Putamen (tissue), 1 donor: Measurements from ENCODE around the gene CHD3.
A peak's percentile ranks its signal among the peaks of the same experiment; 100 is the strongest.
"Not testable (repeated sequence)": the region's sequence is repeated elsewhere in the genome, so short reads cannot be mapped to it uniquely, and the experiment has no call there.

Source experiments
- DNase-seq: peaks from one replicate; pipeline ENCODE4 v3.0.0-alpha.2; 2016; ENCODE audit warnings: low spot score

The CHD3 gene

DNA sequence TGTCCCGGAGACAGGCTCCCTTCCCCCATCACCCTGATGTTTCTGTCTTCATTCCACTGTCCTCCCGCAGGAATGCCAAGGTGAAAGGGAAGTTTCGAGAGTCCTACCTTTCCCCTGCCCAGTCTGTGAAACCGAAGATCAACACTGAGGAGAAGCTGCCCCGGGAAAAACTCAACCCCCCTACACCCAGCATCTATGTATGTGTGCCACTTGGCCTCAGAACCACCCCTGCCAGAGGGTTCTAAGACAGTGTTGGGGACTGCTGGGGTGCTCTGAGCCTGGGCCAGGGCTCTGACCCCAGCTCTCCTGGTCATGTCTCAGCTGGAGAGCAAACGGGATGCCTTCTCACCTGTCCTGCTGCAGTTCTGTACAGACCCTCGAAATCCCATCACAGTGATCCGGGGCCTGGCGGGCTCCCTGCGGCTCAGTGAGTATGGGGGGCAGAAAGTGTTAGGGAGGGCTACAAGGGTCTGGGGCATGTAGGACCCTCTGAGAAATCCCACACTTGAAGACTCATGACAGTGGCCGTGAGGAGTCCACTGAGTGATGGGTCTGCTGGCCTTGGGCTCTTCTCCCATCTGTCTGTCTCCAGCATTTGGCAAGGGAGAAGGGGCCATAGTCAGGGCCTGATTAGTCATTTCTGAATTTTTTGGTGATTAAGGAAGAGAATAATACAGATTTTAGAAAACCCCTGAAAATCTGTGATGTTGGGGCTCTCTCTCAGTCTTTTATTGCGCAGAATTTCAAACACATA, 38.7 kb upstream of the CHD3 start:
- no peak for DNase-seq

DNA sequence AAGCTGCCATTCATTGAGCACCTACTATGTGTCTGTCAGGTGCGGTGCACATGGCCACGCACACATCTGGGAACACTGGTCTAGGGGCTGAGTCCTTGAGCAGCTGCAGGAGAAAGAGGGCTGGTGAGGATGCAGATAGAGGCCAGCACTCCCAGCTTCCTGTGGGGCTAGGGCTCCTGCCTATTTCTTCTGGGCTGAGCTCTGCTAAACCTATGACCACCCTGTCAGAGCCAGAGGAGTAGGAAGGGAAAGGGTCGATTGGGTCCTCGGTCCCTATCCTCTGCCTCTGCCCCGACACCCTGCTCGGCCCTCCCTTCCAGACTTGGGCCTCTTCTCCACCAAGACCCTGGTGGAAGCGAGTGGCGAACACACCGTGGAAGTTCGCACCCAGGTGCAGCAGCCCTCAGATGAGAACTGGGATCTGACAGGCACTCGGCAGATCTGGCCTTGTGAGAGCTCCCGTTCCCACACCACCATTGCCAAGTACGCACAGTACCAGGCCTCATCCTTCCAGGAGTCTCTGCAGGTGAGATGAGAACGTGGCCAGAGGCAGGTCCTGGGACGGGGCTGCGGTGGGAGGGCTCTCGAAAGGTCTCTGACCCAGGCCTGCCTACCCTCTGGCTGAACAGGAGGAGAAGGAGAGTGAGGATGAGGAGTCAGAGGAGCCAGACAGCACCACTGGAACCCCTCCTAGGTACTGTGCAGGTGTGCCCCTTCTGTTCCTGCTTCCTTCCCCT, 37.7 kb upstream of the CHD3 start:
- DNase-seq: no peak

DNA sequence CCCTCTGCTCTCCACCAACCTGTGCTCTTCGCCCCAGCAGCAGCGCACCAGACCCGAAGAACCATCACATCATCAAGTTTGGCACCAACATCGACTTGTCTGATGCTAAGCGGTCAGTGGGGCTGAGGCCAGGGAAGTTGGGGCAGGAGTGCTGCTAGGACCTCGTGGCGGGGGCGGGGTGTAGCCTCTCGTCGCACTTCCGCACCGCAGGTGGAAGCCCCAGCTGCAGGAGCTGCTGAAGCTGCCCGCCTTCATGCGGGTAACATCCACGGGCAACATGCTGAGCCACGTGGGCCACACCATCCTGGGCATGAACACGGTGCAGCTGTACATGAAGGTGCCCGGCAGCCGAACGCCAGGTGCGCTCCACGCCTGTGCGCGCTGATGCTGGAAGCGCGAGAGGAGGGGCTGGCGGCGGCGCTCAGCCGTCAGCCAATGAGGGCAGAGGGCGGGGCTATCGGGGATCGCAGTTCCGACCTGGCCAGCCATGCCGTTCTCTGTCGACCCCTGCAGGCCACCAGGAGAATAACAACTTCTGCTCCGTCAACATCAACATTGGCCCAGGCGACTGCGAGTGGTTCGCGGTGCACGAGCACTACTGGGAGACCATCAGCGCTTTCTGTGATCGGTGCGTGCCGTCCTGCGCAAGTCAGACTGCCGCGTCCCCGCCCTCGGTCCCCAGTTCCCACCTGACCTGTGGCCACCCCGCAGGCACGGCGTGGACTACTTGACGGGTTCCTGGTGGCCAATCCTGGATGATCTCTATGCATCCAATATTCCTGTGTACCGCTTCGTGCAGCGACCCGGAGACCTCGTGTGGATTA, 36.9 kb upstream of the CHD3 start:
- DNase-seq: peak; percentile 87

DNA sequence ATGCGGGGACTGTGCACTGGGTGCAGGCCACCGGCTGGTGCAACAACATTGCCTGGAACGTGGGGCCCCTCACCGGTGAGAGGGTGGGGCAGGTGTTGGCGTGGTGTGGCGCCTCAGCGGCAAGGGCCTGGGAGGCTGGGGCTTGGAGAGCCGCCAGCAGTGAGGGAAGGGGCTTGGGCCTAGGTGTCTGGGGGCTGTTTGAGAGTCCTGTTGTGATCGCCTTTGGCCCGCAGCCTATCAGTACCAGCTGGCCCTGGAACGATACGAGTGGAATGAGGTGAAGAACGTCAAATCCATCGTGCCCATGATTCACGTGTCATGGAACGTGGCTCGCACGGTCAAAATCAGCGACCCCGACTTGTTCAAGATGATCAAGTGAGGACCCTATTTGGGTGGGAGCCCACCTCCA, 36.3 kb upstream of the CHD3 start:
- DNase-seq: no peak

DNA sequence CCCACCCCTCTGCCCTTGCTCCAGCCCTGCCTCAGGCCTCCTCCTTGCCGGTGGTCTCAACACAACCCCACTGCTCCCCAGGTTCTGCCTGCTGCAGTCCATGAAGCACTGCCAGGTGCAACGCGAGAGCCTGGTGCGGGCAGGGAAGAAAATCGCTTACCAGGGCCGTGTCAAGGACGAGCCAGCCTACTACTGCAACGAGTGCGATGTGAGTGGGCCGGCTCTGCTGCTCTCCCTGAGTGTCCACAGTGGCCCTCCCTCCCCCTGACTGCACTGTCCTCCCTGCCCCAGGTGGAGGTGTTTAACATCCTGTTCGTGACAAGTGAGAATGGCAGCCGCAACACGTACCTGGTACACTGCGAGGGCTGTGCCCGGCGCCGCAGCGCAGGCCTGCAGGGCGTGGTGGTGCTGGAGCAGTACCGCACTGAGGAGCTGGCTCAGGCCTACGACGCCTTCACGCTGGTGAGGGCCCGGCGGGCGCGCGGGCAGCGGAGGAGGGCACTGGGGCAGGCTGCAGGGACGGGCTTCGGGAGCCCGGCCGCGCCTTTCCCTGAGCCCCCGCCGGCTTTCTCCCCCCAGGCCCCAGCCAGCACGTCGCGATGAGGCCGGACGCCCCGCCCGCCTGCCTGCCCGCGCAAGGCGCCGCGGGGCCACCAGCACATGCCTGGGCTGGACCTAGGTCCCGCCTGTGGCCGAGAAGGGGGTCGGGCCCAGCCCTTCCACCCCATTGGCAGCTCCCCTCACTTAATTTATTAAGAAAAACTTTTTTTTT, 35.5 kb upstream of the CHD3 start:
- DNase-seq: no peak

DNA sequence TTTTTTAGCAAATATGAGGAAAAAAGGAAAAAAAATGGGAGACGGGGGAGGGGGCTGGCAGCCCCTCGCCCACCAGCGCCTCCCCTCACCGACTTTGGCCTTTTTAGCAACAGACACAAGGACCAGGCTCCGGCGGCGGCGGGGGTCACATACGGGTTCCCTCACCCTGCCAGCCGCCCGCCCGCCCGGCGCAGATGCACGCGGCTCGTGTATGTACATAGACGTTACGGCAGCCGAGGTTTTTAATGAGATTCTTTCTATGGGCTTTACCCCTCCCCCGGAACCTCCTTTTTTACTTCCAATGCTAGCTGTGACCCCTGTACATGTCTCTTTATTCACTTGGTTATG, 34.9 kb upstream of the CHD3 start:
- no peak for DNase-seq

DNA sequence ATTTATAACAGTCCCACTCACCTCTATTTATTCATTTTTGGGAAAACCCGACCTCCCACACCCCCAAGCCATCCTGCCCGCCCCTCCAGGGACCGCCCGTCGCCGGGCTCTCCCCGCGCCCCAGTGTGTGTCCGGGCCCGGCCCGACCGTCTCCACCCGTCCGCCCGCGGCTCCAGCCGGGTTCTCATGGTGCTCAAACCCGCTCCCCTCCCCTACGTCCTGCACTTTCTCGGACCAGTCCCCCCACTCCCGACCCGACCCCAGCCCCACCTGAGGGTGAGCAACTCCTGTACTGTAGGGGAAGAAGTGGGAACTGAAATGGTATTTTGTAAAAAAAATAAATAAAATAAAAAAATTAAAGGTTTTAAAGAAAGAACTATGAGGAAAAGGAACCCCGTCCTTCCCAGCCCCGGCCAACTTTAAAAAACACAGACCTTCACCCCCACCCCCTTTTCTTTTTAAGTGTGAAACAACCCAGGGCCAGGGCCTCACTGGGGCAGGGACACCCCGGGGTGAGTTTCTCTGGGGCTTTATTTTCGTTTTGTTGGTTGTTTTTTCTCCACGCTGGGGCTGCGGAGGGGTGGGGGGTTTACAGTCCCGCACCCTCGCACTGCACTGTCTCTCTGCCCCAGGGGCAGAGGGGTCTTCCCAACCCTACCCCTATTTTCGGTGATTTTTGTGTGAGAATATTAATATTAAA, 34.4 kb upstream of the CHD3 start:
- DNase-seq: no peak

DNA sequence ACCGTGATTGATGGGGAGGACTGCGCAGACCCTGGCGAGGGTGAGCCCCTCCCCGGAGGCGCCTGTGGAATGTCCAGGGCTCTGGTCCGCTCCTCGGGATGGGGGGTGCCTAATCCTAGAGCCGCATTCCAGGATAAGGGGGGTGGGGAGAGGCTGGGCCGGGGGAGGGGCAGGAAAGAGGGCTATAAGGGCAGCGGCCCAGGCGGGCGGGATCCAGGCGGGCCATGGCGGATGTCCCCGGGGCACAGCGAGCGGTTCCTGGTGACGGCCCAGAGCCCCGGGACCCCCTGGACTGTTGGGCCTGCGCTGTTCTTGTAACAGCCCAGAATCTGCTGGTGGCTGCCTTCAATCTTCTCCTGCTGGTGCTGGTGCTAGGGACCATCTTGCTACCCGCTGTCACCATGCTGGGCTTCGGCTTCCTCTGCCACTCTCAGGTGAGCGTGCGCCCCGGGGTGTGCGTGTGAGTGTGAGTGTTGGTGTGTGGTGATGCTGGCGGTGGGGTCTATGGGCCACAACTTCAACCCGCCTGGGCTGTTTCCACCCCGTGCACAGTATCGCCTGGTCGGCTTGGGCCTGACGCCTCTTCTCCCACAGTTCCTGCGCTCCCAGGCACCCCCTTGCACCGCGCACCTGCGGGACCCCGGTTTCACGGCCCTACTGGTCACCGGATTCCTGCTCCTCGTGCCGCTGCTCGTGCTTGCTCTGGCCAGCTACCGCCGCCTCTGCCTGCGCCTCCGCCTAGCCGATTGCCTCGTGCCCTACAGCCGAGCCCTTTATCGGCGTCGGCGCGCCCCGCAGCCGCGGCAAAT, 33.5 kb upstream of the CHD3 start, which contains the start of gene TMEM88:
Gene TMEM88 (plus strand): TSS at position 216 of the 809 bp plus-strand sequence. CDS start 9 bp downstream, at position 225.
- no peak for DNase-seq

DNA sequence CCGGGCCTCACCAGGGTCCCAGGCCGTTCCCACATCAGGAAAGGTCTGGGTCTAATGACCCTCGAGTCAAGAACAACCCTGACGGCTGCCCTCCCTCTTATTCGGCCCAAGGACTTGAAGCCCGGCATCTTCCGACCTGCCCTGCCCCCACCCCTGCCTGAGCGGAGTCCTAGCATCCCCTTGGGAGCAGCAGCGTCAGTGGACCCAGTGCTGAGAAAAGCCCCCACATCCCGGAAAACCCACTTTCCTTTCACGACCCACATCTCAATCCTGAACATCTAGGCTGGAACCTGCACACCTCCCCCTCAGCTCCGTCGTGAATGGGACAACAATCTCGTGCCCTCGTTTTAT, 33.0 kb upstream of the CHD3 start:
- no peak for DNase-seq

DNA sequence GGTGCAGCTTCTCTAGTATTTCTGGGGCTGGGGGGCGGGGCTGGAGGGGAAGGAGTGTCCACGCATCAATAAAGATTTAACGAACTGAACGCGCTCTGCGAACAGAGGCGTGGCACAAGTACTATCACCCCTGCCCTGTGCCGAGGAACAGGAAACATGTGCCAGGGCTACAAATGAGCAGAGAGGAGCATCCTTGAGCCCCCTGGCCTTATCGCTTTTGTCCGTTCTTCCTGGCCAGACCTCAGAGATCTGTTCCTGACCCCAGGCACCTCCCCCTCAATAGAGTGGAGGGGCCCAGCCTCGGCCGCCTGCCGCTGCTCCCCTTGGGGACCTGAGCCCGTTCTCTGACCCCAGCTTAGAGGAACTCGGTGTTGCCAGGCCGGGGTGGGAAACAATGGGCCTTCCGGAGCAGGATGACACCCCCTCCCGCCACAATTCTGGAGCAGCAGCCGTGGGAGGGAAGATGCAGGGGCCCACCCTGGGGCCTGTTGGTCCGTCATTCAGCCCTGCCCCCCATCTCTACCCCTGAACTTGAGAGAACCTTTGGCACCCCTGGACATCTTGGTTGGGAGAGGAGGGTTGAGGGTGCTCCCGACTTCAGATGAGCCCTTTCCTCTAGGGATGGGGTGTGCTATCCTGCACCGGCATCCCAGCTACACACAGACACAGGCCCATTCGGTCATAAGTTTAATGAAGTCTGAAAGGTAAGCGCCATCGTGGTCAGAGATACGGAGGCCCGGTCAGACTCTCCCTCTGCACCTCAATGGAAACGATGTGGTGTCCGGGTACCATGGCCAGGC, 32.4 kb upstream of the CHD3 start:
- no peak for DNase-seq

DNA sequence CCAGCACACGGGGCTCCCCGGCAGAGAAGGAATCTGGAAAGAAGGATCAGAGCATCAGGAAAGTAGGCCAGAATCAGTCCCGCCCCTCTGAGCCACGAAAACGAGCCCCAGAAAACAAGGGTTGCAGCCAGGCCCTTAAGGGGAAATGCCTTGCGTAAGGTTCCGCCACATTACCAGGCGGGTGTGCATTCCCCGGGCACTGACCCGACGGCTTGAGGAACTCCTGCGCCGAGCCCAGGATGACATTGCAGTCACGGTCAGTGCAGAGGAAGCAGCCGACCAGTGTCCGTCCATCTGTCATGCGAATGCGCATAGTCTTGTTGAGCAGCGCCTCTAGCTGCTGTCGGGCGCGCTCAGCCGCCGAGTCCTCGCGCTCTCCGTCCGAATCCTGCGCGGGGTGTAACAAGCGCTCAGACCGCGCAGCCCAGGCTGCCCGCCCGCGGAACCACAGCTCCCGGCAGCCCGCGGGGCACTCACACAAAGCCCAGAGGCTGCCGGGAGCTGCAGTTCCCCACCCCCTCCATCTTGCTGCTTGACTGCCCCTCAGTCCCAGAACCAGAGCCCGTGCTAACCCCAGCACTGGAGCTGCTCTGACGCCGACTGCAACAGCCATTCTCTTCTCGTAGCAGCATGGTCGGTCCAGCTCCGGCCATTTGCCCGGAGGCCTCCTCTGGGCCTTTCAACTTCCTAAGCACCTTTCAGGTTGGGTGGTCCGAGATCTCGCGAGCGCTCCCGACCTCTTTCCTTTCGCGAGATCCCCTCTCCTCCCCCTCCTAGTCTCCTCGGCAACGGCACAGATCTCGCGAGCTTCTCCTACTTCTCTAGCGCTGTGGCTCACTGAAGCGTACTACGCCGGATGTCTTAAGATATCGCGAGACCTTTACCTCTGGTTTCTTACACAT, 31.5 kb upstream of the CHD3 start, which contains the start of gene NAA38:
Gene NAA38 (minus strand): TSS at position 749 of the 902 bp plus-strand sequence. CDS start 96 bp downstream, at position 653.
- DNase-seq: peak; percentile 99

DNA sequence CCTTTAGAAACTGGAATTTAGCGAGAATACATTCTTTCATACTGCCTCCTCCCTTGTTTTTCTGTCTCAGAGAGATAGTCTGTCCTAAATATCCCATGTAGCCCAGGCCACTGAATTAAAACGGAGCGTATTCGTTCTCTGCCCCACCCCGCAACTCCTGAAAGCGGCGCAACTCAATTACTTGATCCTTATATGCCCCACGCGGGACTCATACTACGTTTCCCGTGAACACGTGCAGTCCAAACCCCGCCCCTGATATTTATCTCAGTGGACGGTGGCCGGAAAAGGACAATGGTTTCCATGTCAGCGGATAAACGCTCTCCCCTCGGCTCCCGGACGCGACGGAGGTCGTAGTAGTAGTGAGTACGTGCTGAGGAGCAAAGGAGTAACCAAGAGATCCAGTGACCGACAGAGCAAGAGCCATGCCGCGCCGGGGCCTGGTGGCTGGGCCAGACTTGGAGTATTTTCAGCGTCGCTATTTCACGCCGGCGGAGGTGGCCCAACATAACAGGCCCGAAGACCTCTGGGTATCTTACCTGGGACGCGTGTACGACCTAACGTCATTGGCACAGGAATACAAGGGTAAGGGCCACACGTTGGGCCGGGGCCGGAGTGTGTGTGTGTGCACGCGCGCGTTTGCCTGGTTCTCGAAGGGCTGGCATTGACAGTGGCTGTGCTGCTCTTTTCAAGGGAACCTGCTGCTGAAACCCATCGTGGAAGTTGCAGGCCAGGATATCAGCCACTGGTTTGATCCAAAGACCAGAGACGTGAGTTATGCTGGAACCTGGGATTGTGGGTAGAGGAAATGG, 30.7 kb upstream of the CHD3 start, which contains the start of gene CYB5D1:
Gene CYB5D1 (plus strand): TSS at position 291 of the 809 bp plus-strand sequence. CDS start 132 bp downstream, at position 423.
- peak; percentile 94 for DNase-seq

DNA sequence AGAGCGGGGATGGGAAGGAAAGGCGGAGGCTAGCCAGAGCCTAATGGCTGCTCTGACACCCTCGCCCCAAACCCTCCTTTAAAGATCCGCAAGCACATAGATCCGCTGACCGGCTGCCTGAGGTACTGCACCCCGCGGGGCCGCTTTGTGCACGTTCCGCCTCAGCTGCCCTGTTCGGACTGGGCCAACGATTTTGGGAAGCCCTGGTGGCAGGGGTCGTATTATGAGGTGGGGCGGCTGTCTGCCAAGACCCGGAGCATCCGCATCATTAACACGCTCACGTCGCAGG, 30.1 kb upstream of the CHD3 start:
- DNase-seq: no peak

DNA sequence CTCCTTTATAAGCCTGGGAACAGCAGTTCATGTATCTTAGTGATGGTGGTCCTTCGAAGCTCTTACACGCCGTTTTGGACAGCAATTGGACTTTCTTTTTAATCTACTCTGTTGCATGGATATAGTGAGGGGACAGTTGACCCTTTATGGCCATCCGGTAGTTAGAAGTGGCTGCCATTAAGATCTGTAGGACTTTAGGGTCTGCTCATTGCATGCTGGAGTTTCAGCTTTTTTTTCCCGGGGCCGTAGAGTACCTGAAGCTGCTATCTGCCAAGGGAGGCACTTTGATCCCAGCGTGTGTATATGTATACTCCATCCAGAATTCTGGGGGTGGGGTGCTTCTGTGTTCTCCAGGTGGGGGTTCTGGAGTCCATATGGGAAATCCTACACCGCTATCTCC, 29.6 kb upstream of the CHD3 start:
- DNase-seq: no peak

DNA sequence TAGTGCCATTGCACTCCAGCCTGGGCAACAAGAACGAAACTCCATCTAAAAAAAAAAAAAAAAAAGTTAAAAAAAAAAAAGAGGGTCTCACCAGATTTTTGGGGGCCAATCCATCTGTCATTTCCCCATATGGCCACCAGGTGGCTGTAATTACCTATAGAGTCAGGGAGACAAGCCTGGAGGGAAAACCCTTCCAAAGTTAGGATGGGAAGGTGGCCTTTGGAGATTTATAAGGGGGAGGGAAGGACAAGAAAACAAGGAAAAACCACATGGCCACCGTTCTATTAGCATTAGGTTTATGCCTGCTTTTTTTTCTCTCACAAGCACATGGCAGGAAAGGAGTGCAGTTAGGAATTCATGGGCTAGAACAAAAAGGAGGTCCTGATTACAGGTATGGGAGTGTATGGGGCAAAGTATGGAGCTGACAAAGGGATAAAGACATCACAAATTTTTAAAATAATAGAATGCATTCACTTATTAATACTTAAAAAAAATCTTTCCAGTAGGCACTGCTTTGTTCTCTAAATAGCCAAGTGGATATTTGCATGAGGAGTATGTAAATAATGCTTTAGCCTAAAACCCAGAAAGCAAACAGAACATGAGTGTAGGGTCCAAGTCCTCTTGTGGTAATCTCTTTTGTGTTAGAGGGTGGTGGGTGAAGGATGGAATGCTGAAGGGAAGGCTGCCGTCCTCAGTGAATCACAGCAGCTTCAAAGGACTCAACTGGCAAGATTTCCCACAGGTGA, 25.7 kb upstream of the CHD3 start:
- no peak for DNase-seq

DNA sequence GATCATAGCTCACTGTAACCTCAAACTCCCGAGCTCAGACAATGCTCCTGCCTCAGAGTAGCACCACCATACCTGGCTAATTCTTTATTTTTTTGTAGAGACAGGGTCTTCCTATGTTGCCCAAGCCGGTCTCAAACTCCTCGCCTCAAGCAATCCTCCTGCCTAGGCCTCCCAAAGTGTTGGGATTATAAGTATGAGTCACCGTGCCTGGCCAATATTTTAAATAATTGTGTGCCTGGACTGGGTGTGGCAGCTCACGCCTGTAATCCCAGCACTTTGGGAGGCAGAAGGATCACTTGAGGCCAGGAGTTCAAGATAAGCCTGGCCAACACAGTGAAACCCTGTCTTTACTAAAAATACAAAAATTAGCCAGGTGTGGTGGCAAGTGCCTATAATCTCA, 24.2 kb upstream of the CHD3 start:
- DNase-seq: not testable (repeated sequence)
